Stimulated activated CD8-positive, alpha-beta memory T cell treated with anti-CD3 and anti-CD28 coated beads, Interleukin-12 subunit alpha, Interleukin-12 subunit beta, amount 100 ng/mL, for 24 hours (primary cell): ENCODE measurements around the gene TTC7B.

Source experiments
- DNase-seq: peaks from one replicate; pipeline ENCODE4 v3.0.0-alpha.2; 2020; ENCODE audit errors: extremely low read depth

Gene TTC7B

DNA sequence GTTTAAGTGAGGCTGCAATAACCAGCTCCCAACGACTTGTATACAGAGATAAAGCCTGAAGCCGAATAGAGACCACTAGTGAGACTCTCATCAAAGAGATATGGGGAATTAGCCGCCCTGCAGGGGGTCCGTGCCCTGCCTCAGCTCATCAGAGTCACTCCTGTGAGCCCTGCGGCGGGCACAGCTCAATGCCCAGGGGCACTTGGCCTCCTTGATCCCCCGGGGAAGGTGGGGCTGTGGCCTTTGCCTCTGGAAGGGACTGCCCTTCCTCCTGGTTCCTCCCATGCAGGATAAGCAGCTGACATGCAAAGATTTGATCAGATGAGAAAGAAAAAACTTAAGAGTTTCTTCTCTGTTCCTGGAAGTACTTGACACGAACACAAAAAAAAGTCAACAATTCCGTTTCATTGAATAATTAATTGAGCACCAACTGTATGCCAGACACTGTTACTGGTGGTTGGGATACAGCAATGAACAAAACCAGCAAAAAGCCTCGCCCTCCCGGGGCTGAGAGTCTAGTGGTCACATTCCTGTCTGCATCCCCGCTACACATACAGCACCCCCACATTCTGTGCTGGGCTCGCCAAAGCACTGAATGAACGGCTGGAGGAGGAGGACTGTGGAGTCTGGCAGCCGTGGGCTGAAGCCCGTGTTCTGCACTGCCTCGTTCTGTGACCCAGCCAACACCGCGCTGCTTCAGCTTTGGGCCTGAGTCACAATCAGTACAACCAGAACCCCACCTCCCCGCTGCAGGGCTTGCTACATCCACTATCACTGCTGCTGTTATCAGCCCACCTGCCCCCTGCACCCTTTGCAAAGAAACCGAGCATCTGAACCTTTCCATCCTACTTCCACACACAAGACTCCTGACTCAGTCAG is 10.3 kb downstream of the TTC7B start:
- no peak for DNase-seq

DNA sequence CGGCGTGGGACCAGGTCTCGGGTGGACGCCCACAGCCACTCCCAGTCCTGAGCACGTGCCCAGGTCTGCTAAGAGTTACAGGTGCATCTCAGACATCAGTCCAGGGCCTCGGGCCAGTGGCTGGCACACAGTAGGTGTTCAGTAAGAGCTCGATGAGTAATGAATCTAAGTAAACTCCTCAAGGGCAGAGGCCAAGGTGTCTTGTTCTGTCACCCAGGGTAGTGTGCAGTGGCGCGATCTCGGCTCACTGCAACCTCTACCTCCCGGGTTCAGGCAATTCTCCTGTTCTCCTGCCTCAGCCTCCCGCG is 11.2 kb downstream of the TTC7B start:
- DNase-seq = no peak

DNA sequence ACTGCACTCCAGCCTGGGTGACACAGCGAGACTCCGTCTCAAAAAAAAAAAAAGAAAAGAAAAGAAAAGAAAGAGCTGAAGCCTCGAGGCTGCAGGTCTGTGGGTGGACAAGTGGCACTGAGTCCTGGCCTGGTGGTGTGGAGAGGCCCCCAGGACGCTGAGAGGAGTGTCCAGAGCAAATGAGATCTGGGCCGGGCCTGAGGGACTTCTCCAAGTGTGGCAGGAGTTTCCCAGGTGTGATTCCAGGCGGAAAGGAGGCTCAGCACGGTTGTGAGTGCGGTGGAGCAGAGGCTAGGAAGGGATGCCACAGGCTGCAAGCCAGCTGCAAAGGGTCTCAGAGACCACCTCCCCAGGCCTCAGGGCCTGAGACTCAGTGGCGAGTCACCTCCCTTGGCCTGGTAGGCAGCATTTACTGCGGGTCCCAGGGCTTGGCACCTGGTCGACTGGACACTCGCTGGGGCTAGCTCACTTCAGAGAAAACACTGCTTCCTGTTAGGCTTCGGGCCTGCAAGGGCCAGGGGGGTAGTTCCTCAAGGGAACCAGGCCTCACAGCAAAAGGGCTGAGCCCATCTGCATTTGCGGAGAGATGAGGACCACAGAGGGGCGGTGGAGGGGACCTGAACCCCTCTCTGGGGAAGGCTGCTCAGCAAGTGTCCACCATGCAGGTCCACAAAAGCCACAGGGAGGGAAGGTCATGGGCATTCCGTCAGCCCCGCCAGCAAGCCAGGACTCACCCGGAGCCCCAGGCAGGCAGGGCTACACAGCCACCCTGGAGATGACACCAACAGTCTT is 11.7 kb downstream of the TTC7B start:
- DNase-seq = no peak

DNA sequence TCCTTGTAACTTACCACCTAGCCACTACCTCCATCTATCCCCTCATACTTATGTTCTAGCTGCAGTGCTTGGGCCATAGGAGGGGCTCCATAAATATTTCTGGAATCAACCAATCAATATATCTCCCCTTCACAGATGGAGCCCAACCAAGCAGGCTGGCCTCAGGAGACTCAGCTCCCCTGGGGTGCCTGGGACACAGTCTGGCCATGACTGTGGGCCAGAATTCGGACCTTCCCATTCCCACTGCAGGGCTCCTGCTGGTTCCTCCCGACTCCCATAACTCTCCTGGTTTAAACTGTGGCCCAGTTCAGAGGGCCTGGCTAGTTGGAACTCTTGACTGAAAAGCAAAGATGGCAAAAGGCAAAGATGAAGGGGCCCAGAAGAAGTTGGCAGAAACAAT is 13.0 kb downstream of the TTC7B start:
- DNase-seq = no peak

DNA sequence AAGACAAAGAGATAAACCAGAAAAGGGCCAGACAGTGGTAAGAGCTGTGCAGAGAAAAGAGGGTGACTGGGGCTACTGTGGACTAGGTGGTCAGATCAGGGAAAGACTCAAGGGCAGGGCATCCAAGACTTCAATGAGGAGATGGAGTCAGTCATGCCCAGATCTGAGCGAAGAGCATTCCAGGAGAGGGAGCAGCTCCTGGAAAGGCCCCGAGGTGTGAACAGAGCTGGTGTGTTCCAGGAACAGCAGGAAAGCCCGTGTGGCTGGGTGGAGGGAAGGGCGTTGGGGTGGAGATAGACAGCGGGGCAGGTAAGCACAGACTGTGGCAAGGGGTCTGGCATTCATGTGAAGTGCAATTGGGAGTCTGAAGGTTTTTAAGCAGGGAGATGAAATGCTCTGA is 16.8 kb downstream of the TTC7B start:
- DNase-seq = no peak

DNA sequence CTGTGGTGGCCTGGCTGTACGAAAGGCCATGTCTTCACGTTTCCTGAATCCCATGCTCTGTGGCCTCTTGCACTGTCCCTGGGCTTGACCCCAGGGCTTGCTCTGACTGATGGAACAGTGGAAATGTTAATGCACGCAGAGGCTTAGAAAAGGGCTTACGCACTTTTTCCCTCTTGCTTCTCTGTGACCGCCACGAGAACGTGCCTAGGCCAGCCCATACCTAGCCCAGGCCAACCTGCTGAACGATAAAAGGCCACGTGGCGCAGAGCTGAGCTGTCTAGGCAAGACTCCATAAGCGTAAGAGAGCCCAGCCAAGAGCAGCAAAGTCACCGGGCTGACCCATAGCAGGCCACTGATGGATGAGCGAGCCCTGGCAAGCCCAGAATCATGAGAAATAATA is 18.3 kb downstream of the TTC7B start:
- no peak for DNase-seq

DNA sequence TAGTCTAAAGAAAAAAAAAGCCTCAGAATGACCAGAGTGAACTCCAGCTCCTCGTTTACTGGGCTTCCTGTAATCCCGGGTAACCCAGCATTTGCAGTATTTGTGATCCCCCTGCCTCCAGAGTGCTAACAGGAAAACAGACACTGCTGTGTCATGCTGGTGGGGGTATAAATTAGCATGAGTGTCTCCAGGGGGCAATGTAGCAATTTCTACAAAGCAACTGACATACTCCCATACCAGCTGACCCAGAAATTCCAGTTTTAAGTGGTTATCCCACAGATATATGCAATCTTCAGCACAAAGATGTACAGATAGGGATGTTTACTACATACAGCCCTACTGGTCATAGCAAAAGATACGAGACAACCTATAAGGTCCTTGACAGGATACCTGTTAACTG is 18.8 kb downstream of the TTC7B start:
- no peak for DNase-seq

DNA sequence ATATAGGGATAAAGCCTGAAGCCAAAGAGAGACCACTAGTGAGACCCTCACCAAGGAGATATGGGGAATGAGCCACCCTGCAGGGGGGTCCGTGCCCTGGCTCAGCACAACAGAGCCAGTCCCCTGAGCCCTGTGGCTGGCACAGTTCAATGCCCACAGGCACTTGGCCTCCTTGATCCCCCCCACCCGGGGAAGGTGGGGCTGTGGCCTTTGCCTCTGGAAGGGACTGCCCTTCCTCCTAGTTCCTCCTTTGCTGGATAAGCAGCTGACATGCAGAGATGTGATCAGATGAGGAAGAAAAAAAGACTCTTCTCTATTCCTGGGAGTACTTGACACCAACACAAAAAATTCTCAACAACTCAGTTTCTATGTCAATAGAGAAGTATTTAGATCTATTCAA is 19.9 kb downstream of the TTC7B start:
- DNase-seq = no peak

DNA sequence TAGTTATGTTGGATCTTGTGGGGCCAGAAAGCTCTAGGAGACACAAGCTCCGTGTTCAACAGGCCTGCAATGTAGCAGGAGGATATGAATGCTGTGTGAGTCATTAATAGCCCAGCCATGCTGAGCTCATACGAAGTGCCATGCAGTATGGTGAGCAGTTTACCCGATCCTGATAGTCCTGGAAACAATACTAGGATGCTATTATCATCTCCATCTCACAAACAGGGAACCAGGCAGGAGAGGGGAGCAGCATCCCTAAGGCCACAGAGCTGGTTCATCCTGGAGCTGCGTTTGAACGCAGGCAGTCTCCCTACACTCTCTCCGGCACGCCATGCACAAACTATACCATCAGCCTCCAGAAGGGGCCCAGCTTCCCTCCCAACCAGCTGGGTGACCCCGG is 20.5 kb downstream of the TTC7B start:
- no peak for DNase-seq

DNA sequence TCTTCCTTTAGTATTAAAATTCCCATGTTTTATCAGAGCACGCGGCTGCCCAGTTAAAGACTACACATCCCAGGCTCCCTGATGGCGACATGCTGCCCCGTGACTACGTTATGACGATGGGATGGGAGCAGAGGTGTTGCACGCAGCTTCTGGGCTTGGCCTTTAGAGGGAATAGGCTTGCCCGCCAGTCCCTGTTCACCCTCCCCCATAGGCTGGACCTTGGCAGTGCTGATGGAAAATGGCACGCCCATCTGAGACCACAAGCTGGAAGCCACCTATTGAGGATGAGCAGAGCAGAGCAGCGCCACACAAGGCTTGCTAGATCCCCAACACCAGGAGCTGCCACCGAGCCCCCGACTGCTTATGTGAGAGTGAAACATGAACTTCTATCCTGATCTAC is 24.7 kb downstream of the TTC7B start:
- DNase-seq = no peak

DNA sequence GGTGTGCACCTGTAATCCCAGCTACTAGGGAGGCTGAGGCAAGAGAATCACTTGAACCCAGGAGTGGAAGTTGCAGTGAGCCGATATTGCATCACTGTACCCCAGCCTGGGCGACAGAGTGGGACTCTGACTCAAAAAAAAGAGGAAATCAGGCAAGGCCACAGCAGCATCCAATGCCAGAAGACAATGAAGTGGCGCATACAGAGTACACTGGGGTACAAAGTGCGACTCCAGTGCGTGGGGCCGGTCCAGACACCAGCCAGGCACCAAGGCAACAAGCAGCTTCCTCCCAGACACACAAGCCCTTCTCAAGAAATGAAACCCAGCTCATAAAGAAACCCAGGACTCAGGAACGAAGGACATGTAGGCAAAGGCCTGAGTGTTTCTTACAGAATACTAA is 28.2 kb downstream of the TTC7B start:
- DNase-seq = no peak

DNA sequence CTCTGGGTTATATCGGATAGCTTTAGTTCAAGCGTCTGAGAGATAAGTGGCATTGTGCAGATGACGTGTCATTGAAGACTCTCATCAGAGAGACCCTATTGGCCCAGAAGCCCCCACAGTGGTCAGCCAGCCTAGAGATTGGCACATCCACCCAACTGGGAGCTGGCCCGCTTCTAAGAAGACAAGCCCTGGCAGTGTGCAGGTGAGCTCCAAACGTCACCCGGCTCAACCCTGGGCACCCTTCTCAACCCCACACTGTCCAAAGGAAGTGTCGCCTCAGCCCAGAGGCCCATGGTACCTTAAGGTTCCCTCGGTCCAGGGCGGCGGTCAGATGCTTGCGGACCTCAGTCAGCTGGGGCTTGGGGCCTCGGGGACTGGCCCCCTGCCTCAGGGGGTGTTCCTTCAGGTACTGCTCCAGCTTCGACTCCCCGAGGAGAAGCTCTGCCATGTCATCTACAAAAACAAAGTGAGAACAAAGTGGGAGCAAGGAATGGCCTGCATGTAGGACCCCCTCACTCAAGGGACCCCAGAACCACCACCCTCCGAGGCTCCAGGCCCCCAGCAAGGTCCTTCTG is 30.3 kb downstream of the TTC7B start:
- no peak for DNase-seq

DNA sequence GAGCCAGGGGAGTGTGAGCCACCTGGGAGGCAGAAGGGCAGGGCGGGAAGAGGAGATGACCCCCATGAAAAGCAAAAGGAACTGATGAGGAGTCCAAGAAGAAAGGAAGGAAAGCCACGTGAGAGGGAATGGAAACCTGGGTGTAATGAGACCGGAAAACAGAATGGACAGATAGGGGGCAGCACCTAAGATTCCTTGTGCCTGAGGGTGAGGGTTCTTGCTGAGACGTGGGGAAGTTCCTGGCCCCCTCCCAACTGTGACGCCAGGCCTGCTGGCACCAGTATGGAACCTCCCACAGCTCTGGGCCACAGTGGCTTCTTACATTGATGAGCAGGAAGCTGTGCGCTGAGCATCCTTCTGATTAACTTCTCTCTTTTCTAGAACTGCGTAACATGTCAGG is 30.8 kb downstream of the TTC7B start:
- no peak for DNase-seq

DNA sequence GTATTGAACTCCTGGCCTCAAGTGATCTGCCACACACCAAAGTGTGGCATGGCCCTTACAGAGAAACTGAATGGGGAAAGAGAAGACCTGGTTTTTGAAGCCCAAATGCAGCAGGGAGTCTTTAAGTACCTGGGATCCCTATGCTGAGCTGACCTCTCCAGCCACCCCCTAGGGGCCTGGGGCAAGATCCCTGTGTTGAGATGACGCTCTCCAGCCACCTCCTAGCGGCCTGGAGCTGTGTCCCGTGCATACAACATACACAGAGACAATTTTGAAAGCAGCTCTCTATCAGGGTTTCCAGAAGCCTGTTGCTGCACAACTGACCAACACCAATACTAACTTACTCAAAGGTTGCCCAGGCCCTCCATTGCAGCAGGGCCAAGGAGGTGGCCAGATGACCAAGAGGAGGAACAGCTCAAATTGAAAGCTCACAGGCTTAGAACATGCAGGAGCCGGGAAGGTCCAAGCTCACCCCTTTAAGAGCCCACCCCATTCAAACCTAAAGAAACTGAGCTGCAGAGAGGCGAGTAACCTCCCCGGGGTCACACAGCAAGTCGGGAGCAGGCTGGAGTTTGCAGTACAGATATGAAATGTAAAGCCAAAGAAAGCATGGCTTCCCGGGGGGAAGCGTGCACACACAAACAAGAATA is 31.5 kb downstream of the TTC7B start:
- DNase-seq = no peak

DNA sequence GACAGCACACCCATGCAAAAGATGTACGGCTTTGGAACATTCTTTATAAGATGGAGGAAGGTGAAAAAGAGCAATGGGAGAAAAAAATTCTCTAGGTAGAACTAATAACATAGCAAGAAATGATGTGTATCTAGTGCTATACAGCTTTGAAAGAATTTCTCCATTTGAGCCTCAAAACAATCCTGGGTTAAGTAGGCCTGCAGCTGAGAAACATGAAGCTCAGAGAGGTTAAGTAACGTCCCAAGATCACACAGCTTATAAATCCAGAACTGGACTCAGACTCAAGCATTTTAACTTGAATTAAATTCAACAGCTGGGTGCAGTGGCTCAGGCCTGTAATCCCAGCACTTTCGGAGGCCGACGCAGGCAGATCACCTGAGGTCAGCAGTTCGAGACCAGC is 32.9 kb downstream of the TTC7B start:
- no peak for DNase-seq

DNA sequence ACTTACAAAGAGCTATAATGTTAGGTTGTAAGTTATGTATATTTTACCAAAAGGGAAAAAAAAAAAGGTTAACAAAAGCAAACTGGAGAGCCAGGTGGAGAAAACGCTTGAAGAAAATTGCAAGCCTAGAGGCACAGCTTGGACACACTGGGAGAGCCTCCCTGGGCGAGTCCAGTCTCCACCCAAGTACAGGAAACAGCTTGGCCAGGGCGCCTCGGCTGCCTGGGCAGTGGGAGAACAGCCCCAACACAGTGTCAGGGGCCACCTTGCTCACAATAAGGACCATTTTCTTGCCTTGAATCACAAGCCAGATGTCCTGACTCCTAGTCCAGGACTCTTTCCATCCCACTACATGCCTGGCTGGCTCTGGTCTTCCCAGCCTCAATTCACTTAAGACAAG is 33.3 kb downstream of the TTC7B start:
- no peak for DNase-seq

DNA sequence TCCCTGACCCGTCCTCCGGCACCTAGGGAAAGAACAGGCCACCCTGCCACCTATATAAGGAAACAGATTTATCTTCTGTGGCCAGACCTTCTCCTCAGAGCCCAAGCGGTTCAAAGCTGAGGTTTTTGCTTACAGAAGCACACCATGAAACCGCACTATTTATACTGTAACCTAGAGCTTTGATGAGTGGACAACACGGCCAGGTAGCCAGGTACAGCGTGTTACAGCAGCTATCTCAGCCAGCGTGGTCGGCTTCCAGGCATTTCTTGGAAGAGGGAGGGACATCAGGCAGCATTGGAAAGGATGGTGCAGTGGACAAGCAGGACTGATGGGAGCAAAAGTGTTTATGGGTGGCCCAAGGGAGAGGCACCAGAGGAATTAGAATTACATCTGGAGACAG is 34.4 kb downstream of the TTC7B start:
- DNase-seq = no peak

DNA sequence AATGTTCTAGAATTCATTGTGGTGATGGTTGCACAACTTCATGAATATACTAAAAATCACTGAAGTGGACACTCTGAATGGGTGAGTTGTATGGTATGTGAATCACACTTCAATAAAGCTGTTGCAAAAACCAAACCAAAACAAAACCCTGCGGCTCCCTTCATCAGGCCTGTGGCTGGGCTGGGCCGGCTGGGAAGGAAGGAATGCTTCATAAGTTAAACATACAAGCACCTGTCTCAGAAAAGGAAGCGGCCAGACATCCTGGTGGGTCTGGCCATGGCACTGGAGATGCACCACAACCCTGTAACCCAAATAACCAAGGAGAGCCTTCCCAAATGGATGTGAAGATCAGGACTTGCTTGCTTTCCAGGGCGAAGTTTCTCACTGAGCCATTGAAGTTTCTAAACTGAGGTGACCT is 34.9 kb downstream of the TTC7B start:
- no peak for DNase-seq

DNA sequence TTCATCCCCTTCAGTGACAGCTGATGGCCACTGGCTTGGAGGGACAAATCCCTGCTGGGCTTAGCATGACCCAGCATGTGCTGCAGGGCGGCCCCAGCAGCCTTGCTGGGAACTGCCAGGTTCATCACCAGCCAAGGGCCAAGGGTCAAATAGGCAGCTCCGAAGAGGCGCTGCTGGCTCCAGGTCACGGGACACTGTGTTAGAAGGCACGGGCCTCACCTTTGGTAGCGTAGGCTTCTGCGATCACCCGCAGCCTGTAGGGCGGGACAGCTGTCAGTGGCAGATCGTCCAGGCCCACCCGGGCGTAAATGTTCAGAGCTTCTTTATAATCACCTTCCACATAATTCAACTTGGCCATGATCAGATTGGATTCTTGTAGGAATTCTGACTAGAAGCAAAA is 35.7 kb downstream of the TTC7B start:
- DNase-seq = no peak

DNA sequence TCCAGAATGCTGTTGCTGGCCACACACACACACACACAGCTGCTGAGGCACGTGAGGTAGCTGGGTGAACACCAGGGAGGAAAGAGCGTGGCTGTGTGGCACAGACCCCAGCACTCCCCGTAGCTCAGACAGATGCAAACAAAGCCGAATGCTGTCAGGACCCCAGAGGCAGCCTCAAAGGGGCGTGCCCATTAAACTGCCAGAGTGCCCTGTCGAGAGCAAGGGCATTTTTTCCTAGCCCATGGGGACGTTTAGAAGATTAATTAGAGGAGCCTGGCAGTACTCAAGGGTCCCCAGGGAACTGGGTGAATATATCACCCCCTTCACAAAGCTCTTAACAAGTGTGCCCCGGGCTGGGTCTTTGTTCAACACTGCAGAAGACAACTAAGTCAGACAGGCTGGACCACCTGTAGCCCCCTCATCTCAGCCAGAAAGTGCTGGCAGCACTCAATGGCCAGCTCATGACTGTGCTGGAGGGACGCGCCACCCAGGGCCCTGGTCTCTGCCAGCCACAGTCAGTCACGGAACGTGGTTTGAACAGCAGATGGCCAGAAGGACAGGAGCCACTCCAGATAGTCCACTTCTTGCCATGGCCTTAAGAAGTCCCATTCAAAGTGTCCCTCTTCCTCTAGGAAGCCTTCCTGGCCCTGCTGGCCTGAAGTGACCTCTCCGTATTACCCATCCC is 37.5 kb downstream of the TTC7B start:
- DNase-seq = no peak

DNA sequence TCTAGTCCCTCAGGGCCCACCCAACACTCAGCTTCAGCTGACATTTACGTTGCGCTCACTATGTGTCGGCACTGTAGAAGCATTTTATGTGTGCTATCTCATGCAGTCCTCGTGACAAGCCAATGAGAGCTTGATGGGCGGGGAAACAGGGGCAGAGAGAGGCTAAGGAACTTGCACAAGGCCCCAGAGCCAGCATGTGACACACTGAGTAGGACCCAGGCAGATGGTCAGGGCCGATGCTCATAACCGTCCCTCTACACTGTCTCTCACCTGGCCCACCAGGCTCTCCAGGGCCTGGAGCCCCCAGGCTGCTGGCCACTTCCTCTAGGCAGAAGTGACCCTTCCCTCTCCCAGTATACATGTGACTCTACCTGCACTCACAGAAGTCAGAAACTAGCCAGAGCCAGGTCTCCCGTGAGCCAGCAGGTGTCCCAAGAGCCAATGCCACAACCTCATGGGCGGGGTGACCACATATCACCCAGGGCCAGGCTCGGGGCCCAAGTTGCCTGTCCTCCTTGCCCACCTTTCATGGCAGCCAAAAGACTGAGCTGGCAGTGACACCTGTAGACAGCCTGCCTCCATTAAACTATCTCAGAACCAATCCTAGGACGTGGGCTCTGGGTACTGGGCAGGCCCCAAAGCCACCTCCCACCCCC is 38.3 kb downstream of the TTC7B start:
- DNase-seq = no peak
